Daoy (cell line): Measurements from ENCODE around the gene GNPTG. TPM values are rescaled to one million over a fixed set of nuclear protein-coding genes. Genes with fewer than 3 reads are reported as not detected.
A peak's percentile ranks its signal among the peaks of the same experiment; 100 is the strongest.

ENCODE experiments used
- DNase-seq: peaks from one replicate; pipeline ENCODE4 v3.0.0-alpha.2; 2015; ENCODE audit warnings: low read depth
- total RNA-seq: library from RNA; depleted of rRNA; stranded (reverse); fragments of >200 nt; shearing (Covaris generic); gene quantifications from 2 replicates; pipeline ENCODE4 v1.2.3, GENCODE V29; 2014; rRNA removed

The GNPTG gene
- 10.8 and 15.9 TPM in 2 replicates for total RNA-seq

- peak; percentile 90 for DNase-seq
Measured at GRCh38 chr16:1351582-1352362, at the start of gene GNPTG, which contains the start of gene TSR3. Gene GNPTG (plus strand): TSS chr16:1351931. CDS start chr16:1351966, 35 bp downstream. Gene TSR3 (minus strand): TSS chr16:1351878. CDS start chr16:1351804, 74 bp downstream.

GRCh38 chr16:1305823-1306222 is 45.9 kb upstream of the GNPTG start:
- DNase-seq: no peak

- no peak for DNase-seq
Measured at GRCh38 chr16:1306334-1306733, 45.4 kb upstream of the GNPTG start.

- DNase-seq: no peak
Measured at GRCh38 chr16:1308036-1308976, 43.4 kb upstream of the GNPTG start.

- DNase-seq: peak; percentile 95
Measured at GRCh38 chr16:1308977-1309885, 42.5 kb upstream of the GNPTG start, which contains the start of gene UBE2I. Gene UBE2I (plus strand): TSS chr16:1309636. CDS start chr16:1314031, 4,395 bp downstream.

GRCh38 chr16:1309888-1310831 is 41.6 kb upstream of the GNPTG start:
- DNase-seq: no peak

GRCh38 chr16:1310832-1311200 is 40.9 kb upstream of the GNPTG start:
- DNase-seq: no peak

GRCh38 chr16:1311212-1311737 is 40.5 kb upstream of the GNPTG start:
- DNase-seq: no peak

- DNase-seq: no peak
Measured at GRCh38 chr16:1311738-1312466, 39.8 kb upstream of the GNPTG start.

- DNase-seq: no peak
Measured at GRCh38 chr16:1312467-1312816, 39.3 kb upstream of the GNPTG start.

- no peak for DNase-seq
Measured at GRCh38 chr16:1312903-1313302, 38.8 kb upstream of the GNPTG start.

- DNase-seq: no peak
Measured at GRCh38 chr16:1313721-1314369, 37.9 kb upstream of the GNPTG start.

- DNase-seq: no peak
Measured at GRCh38 chr16:1314399-1315068, 37.2 kb upstream of the GNPTG start.

GRCh38 chr16:1315081-1316032 is 36.4 kb upstream of the GNPTG start:
- no peak for DNase-seq

- DNase-seq: no peak
Measured at GRCh38 chr16:1316033-1316405, 35.7 kb upstream of the GNPTG start.

- DNase-seq: no peak
Measured at GRCh38 chr16:1317479-1318267, 34.1 kb upstream of the GNPTG start.

- DNase-seq: no peak
Measured at GRCh38 chr16:1318268-1318545, 33.5 kb upstream of the GNPTG start.
